VCaP (cell line): ENCODE results near the gene GNAO1.
A peak's percentile ranks its signal among the peaks of the same experiment; 100 is the strongest.

Experiments used
- H3K27ac ChIP-seq: fragments of 450-650 bp; 2 replicates; pipeline ENCODE4 v1.5.1; 2017
- CTCF ChIP-seq: fragments of 450-650 bp; conservative IDR thresholded peaks from 2 replicates; pipeline ENCODE4 v1.5.1; 2017; ENCODE audit warnings: mild to moderate bottlenecking, moderate library complexity

The GNAO1 gene

GRCh38 chr16:56260378-56261160, 69.3 kb downstream of the GNAO1 start:
- H3K27ac ChIP-seq: no peak overlapping the region
- no peak for TF ChIP-seq CTCF

- no peak for TF ChIP-seq CTCF
- H3K27ac ChIP-seq: no peak overlapping the region
These were observed 70.4 kb downstream of the GNAO1 start for GRCh38 chr16:56261656-56262055.

GRCh38 chr16:56262148-56262547, 70.9 kb downstream of the GNAO1 start:
- no peak for TF ChIP-seq CTCF
- 0 out of 2 replicates have a peak overlapping the region, but pooled peaks have one; percentile 14 for H3K27ac ChIP-seq

GRCh38 chr16:56262551-56263245, 71.4 kb downstream of the GNAO1 start:
- 0 out of 2 replicates have a peak overlapping the region, but pooled peaks have one; percentile 14 for H3K27ac ChIP-seq

GRCh38 chr16:56263711-56264608, 72.7 kb downstream of the GNAO1 start:
- TF ChIP-seq CTCF: no peak

More at GRCh38 chr16:56262551-56263245, 71.4 kb downstream of the GNAO1 start:
- no peak for TF ChIP-seq CTCF

GRCh38 chr16:56264609-56264972, 73.3 kb downstream of the GNAO1 start:
- H3K27ac ChIP-seq: no peak overlapping the region
- no peak for TF ChIP-seq CTCF

More at GRCh38 chr16:56263711-56264608, 72.7 kb downstream of the GNAO1 start:
- H3K27ac ChIP-seq: no peak overlapping the region

- H3K27ac ChIP-seq: no peak overlapping the region
- TF ChIP-seq CTCF: no peak
These were observed 73.9 kb downstream of the GNAO1 start for GRCh38 chr16:56265184-56265583.
